NT2/D1 (cell line): ENCODE results near the gene ARHGAP11A.

ENCODE experiments used
- SUZ12 ChIP-seq: IDR thresholded peaks from 2 replicates; pipeline ENCODE4 v1.6.1; 2011; ENCODE audit not compliant: insufficient read length, insufficient read depth; ENCODE audit errors: extremely low read depth
- YY1 ChIP-seq: IDR thresholded peaks from 2 replicates; pipeline ENCODE4 v1.6.1; 2011; ENCODE audit not compliant: insufficient read length, insufficient read depth
- ZNF274 ChIP-seq: IDR thresholded peaks from 2 replicates; pipeline ENCODE4 v1.6.1; 2011; ENCODE audit warnings: mild to moderate bottlenecking, low read depth, low read length

DNA sequence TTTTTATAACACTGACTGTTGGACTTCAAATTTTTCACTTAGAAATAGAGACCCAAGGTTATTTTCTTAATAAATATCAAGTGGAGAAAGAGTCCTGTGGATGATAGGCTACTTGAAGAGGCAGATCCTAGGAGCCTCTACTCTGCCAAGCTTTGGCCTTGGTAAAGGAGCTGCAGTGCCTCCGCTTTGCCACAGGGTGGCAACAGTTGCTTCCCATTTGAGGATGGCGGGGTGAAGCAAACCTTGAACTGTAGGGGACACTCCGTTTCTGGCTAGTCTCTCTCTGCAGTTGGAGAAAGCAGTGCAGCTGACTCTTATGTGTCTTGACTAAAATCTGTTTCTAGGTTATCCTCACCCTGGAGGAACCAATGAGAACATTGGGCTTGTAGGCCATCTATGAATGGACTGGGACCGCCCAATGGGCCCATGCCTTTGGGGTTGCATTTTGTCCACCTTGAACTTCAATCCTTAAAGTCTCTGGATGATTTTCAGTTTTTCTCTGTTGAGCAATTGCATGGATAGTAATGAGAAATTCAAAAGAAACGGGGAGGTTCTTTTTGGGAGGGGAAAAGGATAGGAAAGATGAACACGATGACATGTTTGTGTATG lies 36.0 kb downstream of the ARHGAP11A start:
- TF ChIP-seq YY1 = no peak
- no peak for TF ChIP-seq ZNF274
- no peak for TF ChIP-seq SUZ12
